Mesenchymal stem cell (in vitro differentiated cells and primary cell): ENCODE results near the gene VWA7.

Source experiments
- DNase-seq: peaks from one replicate; pipeline ENCODE4 v3.0.0-alpha.2; 2013
- H2AFZ ChIP-seq: one replicate; pipeline ENCODE4 v1.6.1; 2013; ENCODE audit warnings: low read depth, mild to moderate bottlenecking, control low read depth, inconsistent platforms, low read length, moderate library complexity
- H2AK5ac ChIP-seq: 2 replicates; pipeline ENCODE4 v1.6.1; 2013; ENCODE audit warnings: low read length, moderate library complexity, mild to moderate bottlenecking, inconsistent platforms; ENCODE audit not compliant: severe bottlenecking
- H2BK120ac ChIP-seq: one replicate; pipeline ENCODE4 v1.6.1; 2013; ENCODE audit warnings: low read depth, mild to moderate bottlenecking, inconsistent platforms, low read length, moderate library complexity
- H2BK12ac ChIP-seq, 2 experiments: one replicate each; pipeline ENCODE4 v1.6.1; 2013; ENCODE audit warnings: inconsistent platforms in 2 of 2, low read length in 2 of 2, mild to moderate bottlenecking in 2 of 2, moderate library complexity in 2 of 2, control low read depth in 1 of 2
- H2BK15ac ChIP-seq: one replicate; pipeline ENCODE4 v1.6.1; 2013; ENCODE audit warnings: mild to moderate bottlenecking, low read depth, inconsistent platforms; ENCODE audit not compliant: poor library complexity, severe bottlenecking
- H2BK5ac ChIP-seq: 2 replicates; pipeline ENCODE4 v1.6.1; 2013; ENCODE audit warnings: low read depth, mild to moderate bottlenecking, low read length, control low read depth, inconsistent platforms; ENCODE audit not compliant: poor library complexity, severe bottlenecking
- H3K14ac ChIP-seq, 2 experiments: one replicate each; pipeline ENCODE4 v1.6.1; 2013; ENCODE audit warnings: inconsistent platforms in 2 of 2, low read length in 2 of 2, control low read depth in 1 of 2, mild to moderate bottlenecking in 1 of 2, moderate library complexity in 1 of 2
- H3K18ac ChIP-seq, 2 experiments: one replicate each; pipeline ENCODE4 v1.6.1; 2013; ENCODE audit warnings: inconsistent platforms in 2 of 2, low read length in 2 of 2, control low read depth in 1 of 2, low read depth in 1 of 2, mild to moderate bottlenecking in 1 of 2
- H3K23ac ChIP-seq, 2 experiments: one replicate each; pipeline ENCODE4 v1.6.1; 2013; ENCODE audit warnings: inconsistent platforms in 2 of 2, low read length in 2 of 2, mild to moderate bottlenecking in 2 of 2, moderate library complexity in 2 of 2, control low read depth in 1 of 2
- H3K27ac ChIP-seq: 2 replicates; pipeline ENCODE4 v1.5.1; 2013; ENCODE audit warnings: mild to moderate bottlenecking, moderate library complexity, low read length, control low read depth, inconsistent platforms; ENCODE audit not compliant: poor library complexity, severe bottlenecking
- H3K27me3 ChIP-seq, 2 experiments: 2 replicates each; pipeline versions ENCODE4 v1.6.1 to v1.7.0; 2013; ENCODE audit warnings: low read length in 2 of 2, mild to moderate bottlenecking in 2 of 2, moderate library complexity in 2 of 2, control low read depth in 1 of 2, inconsistent platforms in 1 of 2; ENCODE audit not compliant: control insufficient read depth in 1 of 2, insufficient read depth in 1 of 2
- H3K36me3 ChIP-seq, 2 experiments: 2 replicates each; pipeline versions ENCODE4 v1.6.1 to v1.7.0; 2013; ENCODE audit warnings: low read length in 2 of 2, control low read depth in 1 of 2, inconsistent platforms in 1 of 2, low read depth in 1 of 2, mild to moderate bottlenecking in 1 of 2; ENCODE audit not compliant: insufficient read depth in 2 of 2, control insufficient read depth in 1 of 2
- H3K4ac ChIP-seq, 2 experiments: one replicate each; pipeline ENCODE4 v1.6.1; 2013; ENCODE audit warnings: inconsistent platforms in 2 of 2, low read length in 2 of 2, mild to moderate bottlenecking in 2 of 2, moderate library complexity in 2 of 2, control low read depth in 1 of 2, low read depth in 1 of 2
- H3K4me1 ChIP-seq: 2 replicates; pipeline ENCODE4 v1.6.1; 2013; ENCODE audit warnings: low read depth, low read length, control low read depth; ENCODE audit not compliant: control insufficient read depth, insufficient read depth
- H3K4me2 ChIP-seq: 2 replicates; pipeline ENCODE4 v1.6.1; 2013; ENCODE audit warnings: low read length, mild to moderate bottlenecking, inconsistent platforms; ENCODE audit not compliant: poor library complexity, severe bottlenecking
- H3K4me3 ChIP-seq, 2 experiments: 2 replicates each; pipeline versions ENCODE4 v1.5.1 to v1.7.0; 2013; ENCODE audit warnings: low read length in 2 of 2, mild to moderate bottlenecking in 2 of 2, control low read depth in 1 of 2, low read depth in 1 of 2; ENCODE audit not compliant: insufficient read depth in 1 of 2
- H3K79me1 ChIP-seq: replicated peaks from 2 replicates; pipeline ENCODE4 v1.6.1; 2013; ENCODE audit warnings: mild to moderate bottlenecking, control low read depth, low read length, inconsistent platforms; ENCODE audit not compliant: poor library complexity, severe bottlenecking
- H3K9ac ChIP-seq: 2 replicates; pipeline ENCODE4 v1.7.0; 2013; ENCODE audit warnings: mild to moderate bottlenecking, low read length, moderate library complexity
- H3K9me3 ChIP-seq: 2 replicates; pipeline ENCODE4 v1.7.0; 2013; ENCODE audit warnings: mild to moderate bottlenecking, low read length; ENCODE audit not compliant: control insufficient read depth
- H4K8ac ChIP-seq: one replicate; pipeline ENCODE4 v1.6.1; 2013; ENCODE audit warnings: inconsistent platforms, mild to moderate bottlenecking, low read length, moderate library complexity
- H4K91ac ChIP-seq: one replicate; pipeline ENCODE4 v1.6.1; 2013; ENCODE audit warnings: mild to moderate bottlenecking, low read length, inconsistent platforms
- WGBS: methylation state at CpG from one replicate; pipeline ENCODE4 v1.1.7; 2013; ENCODE audit warnings: mixed read lengths; 5-methylcytosine and 5-hydroxymethylcytosine counted together

Gene VWA7

DNA sequence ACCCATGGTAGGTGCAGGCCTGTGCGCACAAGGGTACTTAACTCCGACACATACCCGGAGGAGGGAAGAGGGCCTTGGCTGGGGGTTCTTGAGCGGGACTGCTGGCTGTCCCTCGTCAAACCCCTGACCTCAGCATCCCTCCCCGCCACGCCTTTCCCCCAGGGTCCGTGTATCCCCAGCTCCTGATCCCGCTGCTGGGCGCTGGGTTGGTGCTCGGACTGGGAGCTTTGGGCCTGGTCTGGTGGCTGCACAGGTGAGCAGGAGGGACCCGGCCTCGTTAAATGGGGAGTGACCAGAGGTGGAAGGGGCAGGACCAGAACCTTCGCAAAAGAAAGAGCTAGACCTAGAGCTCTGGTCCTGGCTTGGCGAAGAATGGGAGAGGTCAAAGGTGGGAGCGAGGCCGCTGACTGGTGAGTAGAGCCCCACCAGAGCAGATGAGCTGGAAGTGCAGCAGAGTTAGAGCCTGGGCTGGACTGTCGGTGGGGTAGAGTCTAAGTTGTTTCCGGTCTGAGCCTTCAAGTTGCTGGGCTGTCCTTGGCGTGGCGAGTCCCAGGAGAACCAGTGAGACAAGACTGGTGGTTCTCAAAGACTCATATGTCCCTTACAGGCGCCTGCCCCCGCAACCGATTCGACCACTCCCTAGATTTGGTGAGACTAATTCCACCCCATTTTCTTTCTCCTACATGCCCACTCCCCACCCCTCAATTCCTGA lies 53.0 kb downstream of the VWA7 start:
- Histone ChIP-seq H3K23ac (no peak overlapping the region), H2BK15ac (peak overlapping the region; percentile 63), H3K14ac (no peak overlapping the region), H3K4me3 (no peak overlapping the region), H3K79me1 (peaks cover 19% of the 10 kb centered on the region), H3K18ac (no peak overlapping the region), H2BK120ac (no peak overlapping the region), H3K4me1 (peaks cover 7% of the 10 kb centered on the region), H4K91ac (no peak overlapping the region), H3K9ac (no peak overlapping the region), H2BK12ac (no peak overlapping the region), H3K9me3 (no peaks in the 10 kb centered on the region), H4K8ac (no peak overlapping the region), H3K27me3 (peaks cover 0 to 10% of the 10 kb centered on the region in 2 experiments), H2AK5ac (no peak overlapping the region), H3K27ac (no peak overlapping the region), H2BK5ac (no peak overlapping the region), H3K36me3 (peaks cover 26 to 41% of the 10 kb centered on the region in 2 experiments), H3K4me2 (no peak overlapping the region), H3K4ac (no peak overlapping the region), H2AFZ (no peak overlapping the region)
- WGBS, result 96% methylated on average over 25 of the region's 25 CpGs
- no peak for DNase-seq

DNA sequence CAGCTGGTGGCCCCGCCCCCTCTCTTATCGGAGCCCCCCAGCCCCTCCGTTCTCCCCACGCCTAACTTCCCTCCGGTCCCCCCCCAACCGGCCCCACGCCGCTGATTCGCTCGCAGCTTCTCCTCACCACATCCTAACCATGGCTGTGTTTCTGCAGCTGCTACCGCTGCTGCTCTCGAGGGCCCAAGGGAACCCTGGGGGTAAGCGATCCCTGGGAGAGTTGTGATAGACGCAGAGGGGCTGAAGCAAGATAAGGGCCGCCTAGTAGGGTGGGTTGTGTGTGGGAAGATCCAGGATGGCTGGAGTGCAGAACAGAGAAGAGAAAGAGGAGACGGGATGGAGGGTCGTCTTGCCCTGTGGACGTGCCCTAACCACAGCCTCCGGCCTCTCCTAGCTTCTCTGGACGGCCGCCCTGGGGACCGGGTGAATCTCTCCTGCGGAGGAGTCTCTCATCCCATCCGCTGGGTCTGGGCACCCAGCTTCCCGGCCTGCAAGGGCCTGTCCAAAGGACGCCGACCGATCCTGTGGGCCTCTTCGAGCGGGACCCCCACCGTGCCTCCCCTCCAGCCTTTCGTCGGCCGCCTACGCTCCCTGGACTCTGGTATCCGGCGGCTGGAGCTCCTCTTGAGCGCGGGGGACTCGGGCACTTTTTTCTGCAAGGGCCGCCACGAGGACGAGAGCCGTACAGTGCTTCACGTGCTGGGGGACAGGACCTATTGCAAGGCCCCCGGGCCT lies 53.7 kb downstream of the VWA7 start, which contains the start of gene MPIG6B:
Gene MPIG6B, plus strand, starts transcription at position 129 of the 735 bp plus-strand sequence. Its CDS starts 11 bp downstream, at position 140.
- Histone ChIP-seq H3K18ac (no peak within 1 kb of the TSS), H3K4me2 (no peak within 1 kb of the TSS), H2AFZ (no peak within 1 kb of the TSS), H3K9me3 (no peaks in the 10 kb centered on the region), H2AK5ac (no peak within 1 kb of the TSS), H3K14ac (no peak within 1 kb of the TSS), H3K4ac (no peak within 1 kb of the TSS), H2BK15ac (peak within 1 kb of the TSS; percentile 63), H3K23ac (no peak within 1 kb of the TSS), H3K4me3 (no peak within 1 kb of the TSS), H3K27me3 (peaks cover 0 to 10% of the 10 kb centered on the region in 2 experiments), H3K27ac (no peak within 1 kb of the TSS), H3K79me1 (peaks cover 13% of the 10 kb centered on the region), H2BK12ac (no peak within 1 kb of the TSS), H4K8ac (no peak within 1 kb of the TSS), H3K36me3 (peaks cover 26 to 37% of the 10 kb centered on the region in 2 experiments), H4K91ac (no peak within 1 kb of the TSS), H3K9ac (no peak within 1 kb of the TSS), H2BK5ac (no peak within 1 kb of the TSS), H2BK120ac (no peak within 1 kb of the TSS), H3K4me1 (peaks cover 2% of the 10 kb centered on the region)
- DNase-seq, result no peak
- 90% methylated on average over 40 of the region's 46 CpGs for WGBS

DNA sequence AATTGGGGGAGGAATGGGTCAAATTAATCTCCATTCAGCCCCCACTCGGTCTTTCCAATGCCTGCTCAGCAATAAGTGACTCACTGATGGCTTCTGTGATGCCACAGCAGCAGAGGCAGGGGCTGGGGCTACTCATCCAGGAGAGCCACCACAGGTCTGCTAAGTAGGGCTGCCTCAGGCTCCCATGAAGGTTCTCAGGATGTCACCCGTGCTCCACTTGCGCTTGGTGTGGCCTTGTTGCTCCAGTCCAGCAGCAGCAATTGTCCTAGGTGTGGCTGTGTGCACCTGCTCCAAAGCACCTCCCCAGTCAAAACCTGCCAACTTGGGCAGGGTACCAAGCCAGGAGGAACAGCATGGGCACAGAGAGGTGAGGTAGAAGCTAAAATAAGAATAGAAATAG lies 55.0 kb downstream of the VWA7 start:
- H3K14ac ChIP-seq, result no peak overlapping the region
- H3K4me3 ChIP-seq, result no peak overlapping the region
- H3K18ac ChIP-seq, result no peak overlapping the region
- no peak for DNase-seq
- H4K8ac ChIP-seq, result no peak overlapping the region
- no peak overlapping the region for H2AFZ ChIP-seq
- H3K9ac ChIP-seq, result no peak overlapping the region
- no peak overlapping the region for H3K23ac ChIP-seq
- H2BK120ac ChIP-seq, result no peak overlapping the region
- H3K79me1 ChIP-seq, result peaks cover under 1% of the 10 kb centered on the region
- no peak overlapping the region for H2BK5ac ChIP-seq
- H3K9me3 ChIP-seq, result no peaks in the 10 kb centered on the region
- H3K27ac ChIP-seq, result no peak overlapping the region
- no peak overlapping the region for H4K91ac ChIP-seq
- no peaks in the 10 kb centered on the region for H3K4me1 ChIP-seq
- peaks cover 0 to 10% of the 10 kb centered on the region in 2 experiments for H3K27me3 ChIP-seq
- no peak overlapping the region for H3K4me2 ChIP-seq
- H2BK12ac ChIP-seq, result no peak overlapping the region
- 92% methylated on average over 3 of the region's 3 CpGs for WGBS
- no peak overlapping the region for H2BK15ac ChIP-seq
- peaks cover 17 to 26% of the 10 kb centered on the region in 2 experiments for H3K36me3 ChIP-seq
- no peak overlapping the region for H3K4ac ChIP-seq
- no peak overlapping the region for H2AK5ac ChIP-seq

DNA sequence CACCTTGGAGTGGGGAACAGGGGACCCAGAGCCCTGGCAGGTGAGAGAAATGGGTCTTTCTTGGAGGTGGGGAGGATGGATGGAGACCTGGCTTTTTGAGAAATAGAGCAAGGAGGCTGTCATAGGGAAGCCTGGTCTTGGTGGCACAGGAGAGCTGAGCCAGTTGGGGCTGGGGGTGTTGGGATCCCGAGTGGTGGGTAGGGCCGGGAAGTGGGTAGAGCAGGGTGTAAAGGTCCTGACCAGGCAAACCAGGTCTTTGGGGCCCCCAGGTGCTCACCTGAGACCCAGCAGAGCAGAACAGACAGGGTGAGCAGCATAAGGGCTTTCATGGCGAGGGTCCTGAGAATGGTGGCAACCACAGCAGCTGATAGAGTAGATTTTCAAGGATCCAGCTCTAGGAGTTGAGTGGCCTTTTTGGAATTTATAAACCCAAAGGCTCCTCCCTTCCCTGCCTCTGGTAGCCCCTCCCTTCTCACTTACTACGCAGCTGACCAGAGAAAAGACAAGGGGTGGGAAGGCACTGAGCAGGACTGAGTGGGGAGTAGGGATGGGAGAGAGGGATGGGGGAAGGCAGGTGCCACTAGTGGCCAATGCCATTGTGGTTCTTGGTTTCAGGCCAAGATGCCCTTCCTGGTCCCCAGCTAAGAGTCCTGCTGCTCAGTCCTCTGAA lies 55.6 kb downstream of the VWA7 start, which contains the start of gene LY6G6C:
Gene LY6G6C, minus strand, starts transcription at position 396 of the 670 bp plus-strand sequence. Its CDS starts 67 bp downstream, at position 329.
- Histone ChIP-seq H3K9me3 (no peaks in the 10 kb centered on the region), H3K9ac (no peak within 1 kb of the TSS), H2BK120ac (no peak within 1 kb of the TSS), H3K4ac (no peak within 1 kb of the TSS), H2AFZ (no peak within 1 kb of the TSS), H3K4me1 (no peaks in the 10 kb centered on the region), H3K18ac (no peak within 1 kb of the TSS), H3K4me2 (no peak within 1 kb of the TSS), H4K91ac (no peak within 1 kb of the TSS), H2BK5ac (no peak within 1 kb of the TSS), H3K27ac (no peak within 1 kb of the TSS), H3K36me3 (peaks cover 10 to 21% of the 10 kb centered on the region in 2 experiments), H3K27me3 (peaks cover 0 to 10% of the 10 kb centered on the region in 2 experiments), H2BK12ac (no peak within 1 kb of the TSS), H3K23ac (no peak within 1 kb of the TSS), H3K14ac (no peak within 1 kb of the TSS), H2AK5ac (no peak within 1 kb of the TSS), H4K8ac (no peak within 1 kb of the TSS), H2BK15ac (no peak within 1 kb of the TSS), H3K79me1 (no peaks in the 10 kb centered on the region), H3K4me3 (no peak within 1 kb of the TSS)
- DNase-seq, result no peak
- WGBS, result 87% methylated on average over 4 of the region's 4 CpGs
